Neural progenitor cell (in vitro differentiated cells): Measurements from ENCODE around the gene MSANTD3.

Experiments
- CTCF ChIP-seq: fragments of 200-600 bp; sonication (generic); IDR thresholded peaks from 2 replicates; pipeline ENCODE4 v1.5.1; 2017; ENCODE audit warnings: antibody characterized with exemption, mild to moderate bottlenecking
- EZH2phosphoT487 ChIP-seq: fragments of 200-600 bp; sonication (generic); IDR thresholded peaks from 2 replicates; pipeline ENCODE4 v1.6.1; 2017; ENCODE audit warnings: antibody characterized with exemption

- TF ChIP-seq CTCF (no peak), EZH2phosphoT487 (no peak)
These were observed 32.8 kb upstream of the MSANTD3 start for GRCh38 chr9:100394032-100394695.
